Central memory CD4-positive, alpha-beta T cell (primary cell): Measurements from ENCODE around the gene GUCA1A.

ENCODE experiments used
- DNase-seq: peaks from one replicate; pipeline ENCODE4 v3.0.0; 2022
- total RNA-seq, 3 experiments: gene quantifications; one replicate each; lab custom pipeline; 2026; lab: John Stamatoyannopoulos, UW

The GUCA1A gene
- 0 reads per million in 3 experiments for total RNA-seq

- no peak for DNase-seq
Observed at GRCh38 chr6:42173101-42173500, at the start of gene GUCA1A. Gene GUCA1A, plus strand, starts transcription at chr6:42173364. Its CDS starts 250 bp downstream, at chr6:42173614.

- DNase-seq = no peak
Observed at GRCh38 chr6:42123379-42124103, 49.6 kb upstream of the GUCA1A start.

GRCh38 chr6:42124223-42124836 is 48.8 kb upstream of the GUCA1A start:
- DNase-seq = no peak

GRCh38 chr6:42125231-42125630 is 47.9 kb upstream of the GUCA1A start:
- no peak for DNase-seq

GRCh38 chr6:42125663-42126062 is 47.5 kb upstream of the GUCA1A start:
- DNase-seq = no peak

- DNase-seq = no peak
Observed at GRCh38 chr6:42128460-42129359, 44.5 kb upstream of the GUCA1A start.

- DNase-seq = no peak
Observed at GRCh38 chr6:42129360-42129676, 43.8 kb upstream of the GUCA1A start.

- DNase-seq = no peak
Observed at GRCh38 chr6:42131531-42131930, 41.6 kb upstream of the GUCA1A start.

- no peak for DNase-seq
Observed at GRCh38 chr6:42133926-42134325, 39.2 kb upstream of the GUCA1A start.

GRCh38 chr6:42135161-42135560 is 38.0 kb upstream of the GUCA1A start:
- DNase-seq = no peak

GRCh38 chr6:42135722-42136121 is 37.4 kb upstream of the GUCA1A start:
- DNase-seq = no peak

GRCh38 chr6:42136508-42137193 is 36.5 kb upstream of the GUCA1A start:
- DNase-seq = no peak

GRCh38 chr6:42137194-42137753 is 35.9 kb upstream of the GUCA1A start:
- DNase-seq = no peak

GRCh38 chr6:42138190-42138589 is 35.0 kb upstream of the GUCA1A start:
- no peak for DNase-seq

GRCh38 chr6:42138630-42139619 is 34.2 kb upstream of the GUCA1A start:
- DNase-seq = no peak

GRCh38 chr6:42140032-42140431 is 33.1 kb upstream of the GUCA1A start:
- DNase-seq = no peak

- no peak for DNase-seq
Observed at GRCh38 chr6:42140756-42141602, 32.2 kb upstream of the GUCA1A start.

- no peak for DNase-seq
Observed at GRCh38 chr6:42141603-42142117, 31.5 kb upstream of the GUCA1A start.

GRCh38 chr6:42142118-42142835 is 30.9 kb upstream of the GUCA1A start, which contains the start of gene C6orf132:
Gene C6orf132, minus strand, starts transcription at chr6:42142620. Its CDS starts 176 bp downstream, at chr6:42142444.
- DNase-seq = no peak
